Measurements from ENCODE around the gene ITSN1.

Gene ITSN1

DNA sequence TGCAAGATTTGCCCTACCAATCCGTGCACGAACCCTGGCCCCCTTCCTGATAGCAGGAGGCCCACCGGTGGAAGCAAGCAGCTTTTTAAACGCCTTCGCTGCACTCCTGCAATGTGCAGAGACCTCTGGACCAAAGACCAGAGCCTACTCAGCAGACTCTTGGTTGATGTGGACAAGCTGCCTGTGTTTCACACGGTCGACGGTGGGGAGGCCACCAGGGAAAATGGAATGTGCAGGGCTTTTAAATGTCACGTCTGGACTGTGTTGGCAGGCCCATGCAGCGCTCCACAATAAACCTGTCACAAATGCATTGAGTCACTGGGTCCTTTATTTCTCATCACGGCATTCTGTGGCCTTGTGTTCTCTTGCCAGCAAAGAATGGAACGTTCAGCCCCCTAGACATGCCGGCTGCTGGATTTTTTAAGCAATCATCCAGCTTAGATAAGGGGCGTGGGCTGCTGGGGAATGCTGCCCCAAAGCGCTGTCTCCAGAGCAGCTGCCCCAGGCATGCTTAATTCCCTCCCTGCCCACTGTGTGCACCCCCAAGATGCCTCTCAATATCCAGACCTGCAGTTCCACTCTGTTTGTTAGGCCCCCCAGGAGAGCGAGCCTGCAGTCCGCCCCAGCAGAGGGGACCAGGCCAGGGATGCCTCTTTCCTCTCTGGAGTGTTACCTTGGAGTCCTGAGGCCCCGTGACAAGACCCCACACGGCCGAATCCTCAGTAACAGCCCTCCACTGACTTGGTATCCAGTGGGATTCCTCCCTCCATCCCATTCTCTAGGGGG lies 202.0 kb downstream of the ITSN1 start:
- TF ChIP-seq, protein P1, sequence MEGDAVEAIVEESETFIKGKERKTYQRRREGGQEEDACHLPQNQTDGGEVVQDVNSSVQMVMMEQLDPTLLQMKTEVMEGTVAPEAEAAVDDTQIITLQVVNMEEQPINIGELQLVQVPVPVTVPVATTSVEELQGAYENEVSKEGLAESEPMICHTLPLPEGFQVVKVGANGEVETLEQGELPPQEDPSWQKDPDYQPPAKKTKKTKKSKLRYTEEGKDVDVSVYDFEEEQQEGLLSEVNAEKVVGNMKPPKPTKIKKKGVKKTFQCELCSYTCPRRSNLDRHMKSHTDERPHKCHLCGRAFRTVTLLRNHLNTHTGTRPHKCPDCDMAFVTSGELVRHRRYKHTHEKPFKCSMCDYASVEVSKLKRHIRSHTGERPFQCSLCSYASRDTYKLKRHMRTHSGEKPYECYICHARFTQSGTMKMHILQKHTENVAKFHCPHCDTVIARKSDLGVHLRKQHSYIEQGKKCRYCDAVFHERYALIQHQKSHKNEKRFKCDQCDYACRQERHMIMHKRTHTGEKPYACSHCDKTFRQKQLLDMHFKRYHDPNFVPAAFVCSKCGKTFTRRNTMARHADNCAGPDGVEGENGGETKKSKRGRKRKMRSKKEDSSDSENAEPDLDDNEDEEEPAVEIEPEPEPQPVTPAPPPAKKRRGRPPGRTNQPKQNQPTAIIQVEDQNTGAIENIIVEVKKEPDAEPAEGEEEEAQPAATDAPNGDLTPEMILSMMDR (conservative IDR thresholded peaks at IDR 0.05; ENCODE audit: control insufficient read depth, insufficient read depth, low read depth, low read length), result no peak
- no peak overlapping the region for H3K4me3 ChIP-seq (ENCODE audit: control insufficient read depth, low read depth, low read length)
- DNase-seq (ENCODE audit: low read depth), result no peak

DNA sequence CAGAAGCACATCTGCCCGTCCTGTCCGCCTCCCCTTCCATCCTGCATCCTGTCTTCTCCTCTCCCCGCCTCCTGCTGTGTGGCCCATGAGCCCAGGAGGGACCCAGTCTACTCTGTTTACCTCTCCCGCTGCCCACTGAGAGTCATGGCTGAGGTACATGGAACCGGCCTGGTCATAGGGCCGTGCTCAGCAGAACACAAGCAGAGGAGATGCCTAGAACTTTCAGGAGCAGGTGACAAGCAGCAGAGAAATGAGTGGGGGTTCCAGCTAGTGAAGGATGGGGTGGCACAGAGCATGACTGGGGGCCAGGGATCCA lies 202.5 kb downstream of the ITSN1 start:
- no peak overlapping the region for H3K4me3 ChIP-seq (ENCODE audit: control insufficient read depth, low read depth, low read length)

DNA sequence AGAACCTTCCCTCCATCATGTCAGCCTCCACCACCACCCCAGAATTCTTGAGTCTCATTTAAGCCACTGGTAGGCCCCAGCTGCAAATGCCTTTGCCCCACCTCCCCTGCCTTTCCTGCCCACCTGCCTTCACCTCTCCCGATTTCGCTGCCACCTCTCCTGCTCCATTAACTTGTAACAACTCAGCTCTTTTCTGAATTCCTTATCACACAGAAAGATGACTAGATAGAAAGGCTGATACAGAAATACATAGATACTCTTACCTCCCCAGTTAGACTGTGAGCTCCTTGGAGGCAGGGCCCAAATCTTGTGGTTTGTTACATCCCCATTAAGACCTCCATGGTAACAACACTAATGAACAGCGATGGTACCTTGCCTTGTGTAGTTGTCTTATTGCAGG lies 203.8 kb downstream of the ITSN1 start:
- no peak for DNase-seq (ENCODE audit: low read depth)
- TF ChIP-seq, protein P1 (conservative IDR thresholded peaks at IDR 0.05; ENCODE audit: control insufficient read depth, insufficient read depth, low read depth, low read length), result no peak
- H3K4me3 ChIP-seq (ENCODE audit: control insufficient read depth, low read depth, low read length), result no peak overlapping the region

More for the DNA sequence above, 202.5 kb downstream of the ITSN1 start:
- no peak for DNase-seq (ENCODE audit: low read depth)
- TF ChIP-seq, protein P1 (conservative IDR thresholded peaks at IDR 0.05; ENCODE audit: control insufficient read depth, insufficient read depth, low read depth, low read length), result no peak

DNA sequence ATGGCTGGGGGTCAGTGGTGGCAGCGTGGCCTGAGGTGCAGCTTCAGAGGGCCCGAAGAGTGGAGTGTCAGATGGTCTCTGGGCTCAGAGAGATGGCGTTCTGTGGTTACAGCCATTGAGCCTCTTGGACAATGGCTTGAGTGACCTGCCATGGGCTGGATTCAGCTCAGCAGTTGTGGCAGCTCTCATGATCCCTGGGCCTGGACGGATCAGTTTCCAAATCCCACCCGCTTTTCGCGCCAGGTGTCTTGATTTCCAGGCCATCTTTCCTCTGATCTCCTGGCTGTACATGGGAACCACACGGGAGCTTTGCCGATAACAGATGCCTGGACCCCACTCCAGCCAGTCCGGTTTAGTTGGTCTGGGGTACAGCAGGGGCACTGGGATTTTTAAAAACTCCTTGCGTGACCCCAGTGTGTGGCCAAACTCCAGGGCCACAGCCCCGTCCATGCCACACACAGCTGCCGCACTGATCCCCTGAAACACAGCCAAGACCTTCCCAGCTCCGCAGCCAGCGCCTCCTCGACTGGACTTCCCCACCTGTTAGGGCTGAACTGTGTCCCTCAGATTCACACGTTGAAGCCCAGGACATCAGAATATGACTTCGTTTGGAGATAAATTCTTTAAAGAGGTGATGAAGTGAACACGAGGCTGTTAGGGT lies 205.4 kb downstream of the ITSN1 start:
- DNase-seq (ENCODE audit: low read depth), result no peak
- H3K4me3 ChIP-seq (ENCODE audit: control insufficient read depth, low read depth, low read length), result no peak overlapping the region
- TF ChIP-seq, protein P1 (conservative IDR thresholded peaks at IDR 0.05; ENCODE audit: control insufficient read depth, insufficient read depth, low read depth, low read length), result no peak

DNA sequence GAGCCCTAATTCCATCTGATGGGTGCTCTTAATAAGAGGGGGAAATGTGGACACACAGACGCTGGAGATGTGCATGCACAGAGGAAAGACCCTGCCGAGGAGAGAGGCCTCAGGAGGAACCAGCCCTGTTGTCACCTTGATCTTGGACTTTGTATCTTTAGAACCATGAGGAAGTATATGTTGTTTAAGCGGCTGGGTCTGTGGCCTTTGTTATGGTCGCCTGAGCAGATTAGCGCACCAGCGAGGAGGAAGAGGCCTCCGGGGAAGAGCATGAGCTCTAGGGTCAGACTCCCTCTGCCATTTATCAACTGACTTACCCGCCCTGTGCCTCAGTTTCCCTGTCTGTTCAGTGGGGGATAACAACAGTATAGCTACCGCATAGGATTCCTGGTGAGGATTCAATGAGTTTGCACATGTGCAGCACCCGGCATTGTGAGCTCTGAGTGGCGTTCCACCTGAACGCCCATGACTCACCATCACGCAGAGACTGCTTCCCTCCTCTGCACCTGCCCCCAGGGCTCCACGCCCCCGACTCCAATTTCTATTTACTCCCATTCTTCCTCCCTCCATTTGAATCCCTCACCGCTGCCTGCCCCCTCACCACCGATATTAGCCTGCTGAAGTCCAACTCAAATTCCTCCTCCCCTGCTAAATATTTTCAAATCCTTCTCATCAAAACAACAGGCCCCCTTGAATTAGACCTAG lies 206.1 kb downstream of the ITSN1 start:
- TF ChIP-seq, protein P1 (conservative IDR thresholded peaks at IDR 0.05; ENCODE audit: control insufficient read depth, insufficient read depth, low read depth, low read length), result no peak
- no peak for DNase-seq (ENCODE audit: low read depth)
- H3K4me3 ChIP-seq (ENCODE audit: control insufficient read depth, low read depth, low read length), result no peak overlapping the region

DNA sequence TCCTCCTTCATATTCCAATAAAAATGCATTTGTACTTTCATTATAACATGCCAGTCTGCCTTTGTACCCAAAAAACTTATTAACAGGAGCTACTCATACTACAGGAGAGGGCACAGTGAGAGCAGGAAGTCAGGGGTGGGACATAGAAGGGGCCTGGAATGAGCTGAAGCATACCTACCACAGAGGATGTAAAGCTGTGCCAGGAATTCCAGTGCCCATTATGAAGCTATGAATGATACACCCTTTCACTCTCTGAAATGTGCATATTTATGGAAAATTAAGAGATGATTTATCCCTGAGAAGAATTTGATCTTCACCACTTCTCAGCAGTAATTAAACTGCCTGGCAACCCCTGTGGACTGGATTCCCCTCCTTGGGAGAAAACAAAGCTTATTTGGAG lies 207.5 kb downstream of the ITSN1 start:
- DNase-seq (ENCODE audit: low read depth), result no peak
- no peak overlapping the region for H3K4me3 ChIP-seq (ENCODE audit: control insufficient read depth, low read depth, low read length)
- TF ChIP-seq, protein P1 (conservative IDR thresholded peaks at IDR 0.05; ENCODE audit: control insufficient read depth, insufficient read depth, low read depth, low read length), result no peak
